COLO668 (cell line): ENCODE results near the gene RBM20.
"Not testable (repeated sequence)": the region's sequence is repeated elsewhere in the genome, so short reads cannot be mapped to it uniquely, and the experiment has no call there.

Experiments used
- DNase-seq: peaks from one replicate; lab custom pipeline; 2025; ENCODE audit not compliant: unreplicated experiment; lab: John Stamatoyannopoulos, UW

Gene RBM20

DNA sequence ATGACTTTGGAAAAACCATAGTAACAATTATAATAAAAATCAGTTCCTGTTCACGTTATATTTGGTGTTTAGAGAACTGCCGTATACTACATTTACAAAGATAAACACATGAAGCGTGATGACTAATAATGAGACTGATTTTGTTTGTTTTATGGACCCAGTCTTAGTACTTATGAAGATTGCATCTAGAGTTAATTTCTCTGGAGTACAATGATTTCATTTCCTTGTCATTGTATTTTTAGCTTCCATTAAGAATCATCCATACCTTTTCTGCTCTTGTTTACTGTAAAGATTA lies 2.9 kb downstream of the RBM20 start:
- DNase-seq, result no peak

DNA sequence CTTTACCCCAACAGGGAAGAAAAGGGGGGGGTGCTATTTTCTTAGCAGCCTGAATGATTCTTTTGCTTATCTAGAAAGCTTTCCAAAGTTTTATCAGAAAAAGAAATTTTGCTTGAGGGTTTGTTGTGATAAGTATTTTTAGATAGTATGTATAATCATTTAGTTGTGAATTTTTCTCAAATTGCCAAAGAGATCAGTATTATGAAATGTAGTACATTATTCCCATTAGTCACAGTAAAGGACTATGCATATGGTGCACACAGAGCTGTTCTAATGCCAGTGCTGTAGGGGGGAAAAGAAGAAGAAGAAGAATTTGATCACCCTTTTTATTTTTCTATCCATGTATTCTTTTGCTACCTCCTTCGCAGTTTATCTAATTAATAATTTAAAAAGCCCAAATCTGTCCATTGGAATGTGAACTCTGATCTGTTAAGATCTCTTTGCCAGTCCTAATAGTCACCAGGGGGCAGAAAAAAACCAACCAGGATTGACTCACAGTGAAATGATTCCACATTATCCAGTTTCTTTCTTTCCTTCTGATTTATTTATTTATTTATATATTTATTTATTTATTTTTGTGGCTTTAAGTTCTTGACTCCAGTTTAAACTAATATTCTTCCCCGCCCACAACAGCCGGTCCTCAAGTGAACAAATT lies 4.7 kb downstream of the RBM20 start:
- no peak for DNase-seq

DNA sequence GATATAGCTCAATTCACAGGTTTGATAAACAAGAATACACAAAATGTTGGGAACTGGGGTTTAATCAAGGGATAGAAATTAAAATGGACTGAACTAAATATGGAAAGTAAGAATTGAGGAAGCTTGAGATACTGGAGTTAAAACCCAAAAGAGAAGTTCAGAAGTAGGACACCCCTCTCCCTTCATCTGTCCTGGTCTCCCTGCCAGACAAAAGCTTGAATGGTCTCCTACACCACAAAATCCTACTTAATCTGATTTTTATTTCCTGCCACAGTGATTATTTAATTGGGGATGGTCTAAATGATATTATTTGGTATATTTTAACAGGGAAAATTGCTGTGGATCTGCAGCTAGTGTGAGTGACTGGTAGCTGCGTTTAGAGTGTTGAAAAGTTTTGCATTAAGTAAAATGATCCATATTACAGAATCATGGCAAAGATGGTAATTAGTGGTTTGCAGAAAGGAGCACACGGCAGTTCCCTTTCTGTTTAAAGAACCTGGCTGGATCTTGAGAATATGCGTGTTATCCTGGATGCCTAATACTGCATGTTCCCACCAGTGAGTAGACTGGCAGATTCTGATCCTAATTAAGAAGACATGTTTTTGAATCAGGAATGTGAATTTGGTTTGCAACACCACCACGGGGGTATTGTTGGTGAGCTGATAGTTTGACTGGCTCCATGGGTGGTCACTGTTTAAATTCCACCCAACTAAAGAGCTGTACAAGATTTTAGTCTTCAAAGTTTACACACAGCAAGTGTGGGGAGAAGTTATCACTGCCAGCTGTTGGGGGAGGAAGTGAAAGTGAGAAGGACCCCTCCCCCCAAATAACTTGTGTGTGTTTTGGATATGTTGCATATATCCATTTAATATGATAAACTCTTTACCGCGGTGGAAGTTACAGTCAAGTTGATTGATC lies 5.5 kb downstream of the RBM20 start:
- DNase-seq, result no peak

DNA sequence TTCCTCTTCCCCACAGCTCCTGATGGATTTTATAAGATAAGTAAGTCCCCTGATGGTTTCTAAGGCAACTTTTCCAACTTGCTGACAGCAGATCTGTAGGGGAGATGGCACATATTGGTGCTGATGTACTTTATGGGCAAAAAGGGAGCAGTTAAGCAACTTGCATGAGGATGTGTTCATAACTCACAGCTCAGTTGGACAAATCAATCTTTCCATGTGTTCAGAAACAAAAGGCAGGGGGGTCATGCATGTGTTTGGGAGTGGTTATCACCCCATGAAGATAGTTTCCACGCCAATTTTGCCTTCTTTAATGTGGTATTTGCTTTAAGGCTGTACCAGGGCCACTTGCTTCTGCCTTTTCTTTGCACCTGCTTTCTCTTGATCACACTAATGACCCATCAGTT lies 6.1 kb downstream of the RBM20 start:
- no peak for DNase-seq

DNA sequence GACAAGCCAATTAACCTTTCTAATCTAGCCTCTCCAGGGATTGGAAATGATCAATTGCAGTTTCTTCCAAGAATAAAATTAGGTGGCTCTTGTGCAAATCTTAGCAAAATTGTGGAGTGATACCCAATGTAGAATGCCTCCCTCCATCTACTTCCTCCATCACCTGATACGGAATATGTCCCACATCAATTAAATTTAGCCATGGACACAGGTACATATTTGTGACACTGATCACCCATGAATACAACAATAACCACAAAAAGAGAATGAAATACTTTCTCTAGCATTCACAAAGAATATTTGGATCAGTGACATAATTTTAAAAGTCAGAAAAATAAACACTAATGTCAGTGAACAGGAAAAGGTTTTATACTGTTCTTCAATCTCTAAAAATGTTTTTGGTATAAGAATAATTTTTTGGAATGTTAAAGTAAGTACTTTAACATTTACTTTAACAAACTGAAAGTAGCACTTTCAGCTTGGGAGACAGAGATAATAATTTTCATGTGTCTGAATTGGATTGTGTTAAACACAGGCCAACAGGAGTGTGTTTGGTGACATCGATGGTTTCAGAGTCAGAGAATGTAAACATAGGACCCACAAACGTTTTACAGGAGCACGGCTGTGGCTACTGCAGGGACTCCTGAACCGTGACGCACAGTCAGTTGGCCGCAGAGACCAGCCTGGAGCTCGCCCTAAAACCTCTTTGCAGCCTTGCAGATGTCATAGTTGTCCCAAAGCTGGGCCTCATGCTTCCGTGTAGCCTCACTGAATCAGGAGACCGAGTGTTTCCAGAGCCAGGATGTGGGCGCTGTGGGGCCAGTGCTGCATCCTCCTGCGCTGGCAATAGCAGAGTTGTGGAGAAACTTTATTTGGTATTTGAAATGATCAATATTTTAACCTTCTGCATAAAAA lies 7.2 kb downstream of the RBM20 start:
- DNase-seq, result peak; percentile 74

- no peak for DNase-seq
These were observed 8.5 kb downstream of the RBM20 start for GRCh38 chr10:110652475-110653118.

- DNase-seq, result no peak
These were observed 11.2 kb downstream of the RBM20 start for GRCh38 chr10:110655320-110655719.

DNA sequence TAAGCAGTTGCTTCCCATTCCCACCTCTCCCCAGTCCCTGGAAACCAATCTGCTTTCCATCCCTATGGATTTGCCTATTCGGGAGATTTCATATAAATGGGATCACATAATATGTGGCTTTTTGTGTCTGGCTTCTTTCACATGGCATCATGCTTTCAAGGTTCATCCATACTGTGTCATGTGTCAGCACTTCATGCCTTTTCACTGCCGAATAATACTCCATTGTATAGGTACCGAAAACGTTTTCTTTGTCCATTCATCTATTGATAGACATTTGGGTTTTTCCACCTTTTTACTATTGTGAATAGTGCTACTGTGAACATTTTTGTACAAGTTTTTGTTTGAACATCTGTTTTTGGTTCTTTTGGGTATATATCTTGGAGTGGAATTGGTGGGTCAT lies 12.5 kb downstream of the RBM20 start:
- no peak for DNase-seq

DNA sequence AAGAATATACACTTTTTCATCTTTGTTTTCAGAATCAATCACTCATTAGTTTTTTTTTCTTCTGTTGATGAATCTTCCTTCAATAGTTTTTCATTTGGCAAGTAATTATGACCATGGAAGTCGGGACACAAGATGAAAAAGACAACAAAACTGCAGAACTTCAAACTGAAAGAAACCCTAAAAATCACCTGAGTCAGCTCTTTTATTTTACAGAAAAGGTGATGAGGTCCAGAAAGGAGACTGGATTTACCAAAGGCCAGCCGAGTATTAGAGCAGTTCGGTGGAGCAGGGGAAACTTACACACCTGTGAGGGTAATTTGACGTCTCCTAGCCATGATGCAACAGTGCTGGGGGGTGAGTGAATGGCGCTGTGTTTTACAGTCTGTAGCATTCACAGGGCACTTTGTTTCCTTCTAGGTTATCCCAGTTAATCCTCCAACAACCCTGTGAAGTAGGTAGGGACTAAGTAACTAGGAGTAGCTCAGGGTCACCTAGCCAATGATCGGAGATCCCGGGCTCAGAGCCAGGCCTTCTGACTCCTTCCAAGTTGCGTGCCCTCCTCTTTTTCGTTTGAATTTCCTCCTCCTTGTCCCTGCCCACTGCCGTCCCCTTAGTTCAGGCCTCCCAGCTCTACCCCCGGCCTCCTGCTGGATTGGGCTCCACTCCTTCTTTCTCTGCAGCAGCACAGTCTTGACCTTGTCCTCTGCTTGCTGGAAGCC lies 14.0 kb downstream of the RBM20 start:
- DNase-seq, result no peak

GRCh38 chr10:110659558-110659957 lies 15.4 kb downstream of the RBM20 start:
- DNase-seq, result no peak

- DNase-seq, result not testable (repeated sequence)
These were observed 16.2 kb downstream of the RBM20 start for GRCh38 chr10:110660289-110660688.

DNA sequence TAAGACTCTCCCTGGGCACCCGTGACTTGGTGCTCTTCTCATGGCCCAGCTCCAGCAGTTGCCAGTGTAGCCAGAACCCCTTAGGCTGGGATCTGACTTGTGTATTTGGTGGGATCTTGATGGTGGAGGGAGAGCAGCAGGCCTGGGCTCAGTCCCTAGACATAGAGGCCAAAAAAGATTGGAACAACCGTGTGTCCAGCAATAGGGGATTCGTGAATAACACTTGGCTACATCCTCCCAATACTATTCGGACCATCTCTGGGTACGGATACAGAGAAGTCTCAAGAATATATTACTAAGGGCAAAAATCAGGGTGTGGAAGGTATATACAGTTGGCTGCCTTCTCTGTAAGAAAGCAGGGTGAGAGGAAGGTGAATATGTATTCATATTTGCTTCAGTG lies 17.2 kb downstream of the RBM20 start:
- no peak for DNase-seq

DNA sequence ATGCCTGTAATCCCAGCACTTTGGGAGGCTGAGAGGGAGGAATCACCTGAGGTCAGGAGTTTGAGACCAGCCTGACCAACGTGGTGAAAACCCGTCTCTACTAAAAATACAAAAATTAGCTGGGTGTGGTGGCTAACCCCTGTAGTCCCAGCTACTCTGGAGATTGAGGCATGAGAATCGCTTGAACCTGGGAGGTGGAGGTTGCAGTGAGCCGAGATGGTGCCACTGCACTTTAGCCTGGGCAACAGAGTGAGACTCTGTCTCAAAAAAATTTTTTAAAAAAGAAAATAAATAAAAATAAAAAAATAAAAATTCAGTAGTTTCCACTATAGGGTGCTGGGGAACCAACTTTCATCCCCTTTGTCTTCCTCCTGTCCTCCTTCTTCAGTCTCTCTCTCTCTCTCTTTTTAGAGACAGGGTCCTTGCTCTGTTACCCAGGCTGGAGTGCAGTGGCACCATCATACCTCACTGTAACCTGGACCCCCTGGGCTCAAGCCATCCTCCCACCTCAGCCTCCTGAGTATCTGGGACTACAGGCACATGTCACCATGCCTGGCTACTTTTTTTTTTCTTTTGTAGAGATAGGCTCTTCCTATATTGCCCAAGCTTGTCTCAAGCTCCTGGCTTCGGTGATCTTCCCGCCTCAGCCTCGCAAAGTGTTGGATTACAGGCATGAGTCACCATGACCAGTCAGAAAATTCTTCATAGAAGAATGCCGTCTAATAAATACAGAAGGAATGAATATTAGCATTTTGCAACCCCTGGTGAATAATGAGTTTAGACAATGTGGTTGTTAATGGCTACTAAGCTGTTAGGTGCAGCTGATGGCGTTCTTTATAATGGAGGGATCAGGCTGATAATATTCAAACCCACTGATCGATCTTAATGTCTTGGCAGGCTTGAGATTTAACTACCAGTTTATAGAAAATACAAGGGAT lies 20.6 kb downstream of the RBM20 start:
- peak; percentile 16 for DNase-seq

DNA sequence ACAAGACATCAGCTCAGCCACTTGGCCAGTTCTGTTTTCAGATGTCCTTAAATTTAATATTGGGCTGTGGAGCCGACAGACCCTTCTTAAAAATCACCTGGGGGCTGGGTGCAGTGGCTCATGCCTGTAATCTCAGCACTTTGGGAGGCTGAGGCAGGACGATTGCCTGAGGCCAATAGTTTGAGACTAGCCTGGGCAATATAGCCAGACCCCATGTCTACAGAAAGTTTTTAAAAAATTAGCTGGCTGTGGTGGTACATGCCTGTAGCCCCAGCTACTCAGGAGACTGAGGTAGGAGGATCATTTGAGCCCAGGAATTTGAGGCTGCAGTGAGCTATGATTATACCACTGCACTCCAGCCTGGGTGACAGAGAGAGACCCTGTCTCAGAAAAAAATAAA lies 22.1 kb downstream of the RBM20 start:
- DNase-seq, result not testable (repeated sequence)

DNA sequence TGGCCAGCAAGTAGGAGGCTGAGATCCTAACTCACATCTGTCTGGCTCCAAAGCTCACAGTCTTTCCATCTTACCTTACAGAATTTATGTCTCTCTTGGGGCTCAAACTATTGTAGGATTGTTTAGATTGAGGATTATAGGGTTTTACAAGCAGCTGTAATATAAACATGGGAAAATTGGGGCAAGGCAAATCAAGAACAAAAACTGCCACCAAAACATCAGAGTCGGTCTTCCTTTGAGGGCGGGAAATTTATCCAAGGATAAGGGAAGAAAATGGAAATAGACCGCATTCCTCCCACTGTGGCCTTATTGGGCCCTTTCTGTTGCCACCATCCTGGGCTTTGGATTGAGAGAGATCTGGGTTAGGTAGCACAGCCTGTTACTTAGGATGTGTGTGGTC lies 22.5 kb downstream of the RBM20 start:
- no peak for DNase-seq

DNA sequence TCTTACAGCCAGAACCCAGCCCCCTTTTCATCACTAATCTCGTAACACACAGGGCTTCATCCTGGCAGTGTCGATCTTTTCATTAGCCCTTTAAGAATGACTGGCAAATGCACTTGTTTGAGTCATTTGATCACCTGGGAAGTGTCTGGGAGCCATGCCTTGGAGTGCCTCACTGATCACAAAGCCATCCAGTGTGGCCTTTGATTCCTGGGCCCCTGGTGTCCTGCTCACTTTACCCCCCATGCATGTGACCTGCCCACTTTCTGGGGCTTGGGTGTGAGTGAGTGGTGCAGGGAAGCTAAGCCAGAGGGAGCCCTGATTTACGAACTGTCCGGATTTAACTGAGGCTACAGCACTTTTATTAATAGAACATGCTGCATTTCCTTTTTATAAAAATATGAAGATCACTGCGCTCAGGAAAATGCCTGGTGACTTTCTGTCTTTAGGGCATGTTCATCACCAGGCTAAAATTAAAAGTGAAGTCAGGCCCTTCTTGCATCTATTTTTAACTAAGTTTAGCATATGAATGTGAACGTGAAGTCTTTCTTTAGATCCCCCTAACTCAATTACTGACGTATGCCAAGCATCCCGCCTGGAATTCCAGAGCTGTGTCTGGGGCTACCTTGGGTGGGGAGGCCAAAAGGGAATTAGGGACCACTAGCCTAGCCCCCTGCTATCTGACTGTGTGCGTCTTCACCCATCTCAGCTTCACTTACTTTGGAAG lies 23.6 kb downstream of the RBM20 start:
- no peak for DNase-seq

DNA sequence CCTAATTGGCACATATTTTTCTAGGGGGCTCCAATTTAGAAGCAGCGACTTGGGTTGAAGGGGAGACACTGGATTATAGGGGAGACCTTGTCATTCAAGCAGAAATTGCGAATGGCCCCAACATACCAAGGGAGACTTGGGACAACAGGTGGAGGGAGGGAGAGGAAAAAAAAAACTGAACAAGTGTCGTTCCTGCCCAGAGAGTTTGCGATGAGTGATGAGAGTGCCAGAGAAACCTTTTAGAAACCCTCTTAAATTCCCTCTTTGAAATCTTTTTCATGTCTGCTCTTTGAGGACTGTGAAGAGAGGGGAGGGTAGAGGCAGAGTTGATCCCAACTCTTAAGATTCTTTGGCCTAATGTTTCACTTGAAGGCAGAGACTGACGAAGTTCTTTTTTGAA lies 24.3 kb downstream of the RBM20 start:
- no peak for DNase-seq

DNA sequence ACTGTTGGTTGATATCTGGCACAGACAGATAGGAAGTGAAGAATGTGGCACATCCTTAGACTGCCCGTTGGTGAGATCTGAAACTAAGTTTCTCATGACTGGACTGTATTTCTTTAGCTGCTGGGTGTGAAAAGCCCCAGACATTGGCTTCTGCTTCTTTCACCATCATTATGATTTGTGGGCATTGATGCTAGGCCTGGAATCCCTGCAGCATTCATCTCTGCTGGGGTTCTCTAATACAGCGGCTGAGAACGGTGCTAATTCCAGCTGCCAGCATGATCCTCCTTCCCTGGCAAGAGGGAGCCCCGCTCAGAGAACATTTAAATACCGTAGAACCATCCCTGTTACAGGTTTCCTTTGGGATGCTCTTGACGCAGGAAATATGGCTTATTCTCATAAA lies 26.2 kb downstream of the RBM20 start:
- no peak for DNase-seq
